Upper lobe of left lung (tissue), 6 donors: Measurements from ENCODE around the gene DROSHA. TPM values are rescaled to one million over a fixed set of nuclear protein-coding genes. Genes with fewer than 3 reads are reported as not detected.

ENCODE experiments used
- ATAC-seq, 2 donors: fragments of 200-7000 bp; cut with Tn5 transposase; one replicate each; pipeline ENCODE4 v1.9.1; 2022; ENCODE audit warnings: mild to moderate bottlenecking in 2 of 2, moderate library complexity in 2 of 2; ENCODE audit not compliant: low FRiP score in 2 of 2
- DNase-seq, 2 donors: peaks; one replicate each; pipeline ENCODE4 v3.0.0-alpha.2; 2019 to 2020
- H3K27ac ChIP-seq, 4 donors: fragments of 200-600 bp; sonication (generic); one replicate each; pipeline ENCODE4 v1.5.1; 2016 to 2019
- H3K27me3 ChIP-seq, 4 donors: fragments of 200-600 bp; sonication (generic); one replicate each; pipeline ENCODE4 v1.5.1; 2017 to 2019
- H3K36me3 ChIP-seq, 4 donors: fragments of 200-600 bp; sonication (generic); one replicate each; pipeline ENCODE4 v1.5.1; 2016 to 2019
- H3K4me1 ChIP-seq, 4 donors: fragments of 200-600 bp; sonication (generic); one replicate each; pipeline ENCODE4 v1.5.1; 2018 to 2019
- H3K4me3 ChIP-seq, 4 donors: fragments of 200-600 bp; sonication (generic); one replicate each; pipeline ENCODE4 v1.5.1; 2017 to 2019; ENCODE audit warnings: mild to moderate bottlenecking in 2 of 4, moderate library complexity in 1 of 4
- H3K9me3 ChIP-seq, 4 donors: fragments of 200-600 bp; sonication (generic); one replicate each; pipeline ENCODE4 v1.5.1; 2018 to 2019
- EP300 ChIP-seq, 4 donors: sonication (generic); formaldehyde crosslinking; IDR thresholded peaks; one replicate each; pipeline ENCODE4 v1.5.1; 2017; ENCODE audit warnings: antibody characterized with exemption in 4 of 4, control low read depth in 2 of 4
- POLR2A ChIP-seq, 4 donors: fragments of 450-650 bp; IDR thresholded peaks; one replicate each; pipeline ENCODE4 v1.5.1; 2016 to 2017; ENCODE audit warnings: antibody characterized with exemption in 4 of 4, mild to moderate bottlenecking in 2 of 4
- POLR2AphosphoS5 ChIP-seq, 2 donors: sonication (generic); formaldehyde crosslinking; IDR thresholded peaks; one replicate each; pipeline ENCODE4 v1.5.1; 2017; ENCODE audit warnings: antibody characterized with exemption in 2 of 2
- WGBS, 2 donors: methylation state at CpG; one replicate each; pipeline ENCODE4 v1.1.5; 2017 to 2018; 5-methylcytosine and 5-hydroxymethylcytosine counted together
- total RNA-seq, 6 donors: library from RNA; depleted of rRNA in 4 of 6; stranded (reverse); fragments of >200 nt in 4 of 6; gene quantifications; one replicate each; pipeline versions ENCODE4 v1.1.0 to v1.2.1, GENCODE V29; 2016 to 2021
- TF ChIP-seq, protein P1 (sequence below), 6 experiments: fragments of 450-650 bp in 4 of 6; fragments of 200-600 bp in 2 of 6; sonication (generic) in 2 of 6; IDR thresholded peaks; one replicate each; pipeline ENCODE4 v1.5.1; 2016 to 2019; ENCODE audit warnings: antibody characterized with exemption in 6 of 6
- donor health status: DM: no; HTN: no; CAD: no; lungs with moderate emphysema.
- donor health status: DM: no; HTN: yes; CAD: no; lungs with severe emphysema.

The DROSHA gene
- total RNA-seq, 6 donors from 2014 or later, result 26.7 to 68.3 (median 50.9) TPM

DNA sequence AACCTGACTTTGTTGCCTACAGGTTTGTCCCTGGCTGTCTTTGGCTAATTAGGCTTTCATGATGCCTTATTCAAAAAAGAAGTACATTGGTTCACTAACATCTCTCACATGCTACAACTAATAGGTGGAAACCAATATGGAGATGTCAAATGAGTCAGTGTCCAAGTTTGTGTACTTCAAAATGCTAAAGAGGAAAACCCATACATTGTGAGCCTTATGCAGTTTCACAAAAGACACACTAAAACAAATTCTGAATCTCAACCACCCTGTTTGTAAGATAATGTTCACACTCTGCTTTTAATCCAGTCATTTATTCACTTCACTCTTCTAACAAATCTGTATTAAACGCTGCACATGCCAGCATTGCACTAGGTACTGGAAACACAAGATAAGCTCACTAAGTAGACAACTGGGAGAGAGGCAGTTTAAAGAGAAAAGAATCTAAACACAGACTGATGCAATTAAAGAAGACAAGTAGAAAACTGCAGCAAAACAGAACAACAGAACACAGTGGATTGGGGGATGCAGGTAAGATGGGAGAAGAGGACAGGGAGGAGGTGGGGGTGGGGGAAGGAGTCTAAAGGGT lies 104.1 kb downstream of the DROSHA start:
- Histone ChIP-seq H3K4me1 (no peaks in the 10 kb centered on the region), H3K4me3 (no peak overlapping the region), H3K27ac (no peak overlapping the region), H3K36me3 (peaks cover 0 to 36% (median 3%) of the 10 kb centered on the region in 4 donors), H3K27me3 (no peaks in the 10 kb centered on the region), H3K9me3 (no peaks in the 10 kb centered on the region)
- ATAC-seq, result no peak
- no peak for TF ChIP-seq EP300 (IDR thresholded peaks at IDR 0.05)
- TF ChIP-seq, protein P1, sequence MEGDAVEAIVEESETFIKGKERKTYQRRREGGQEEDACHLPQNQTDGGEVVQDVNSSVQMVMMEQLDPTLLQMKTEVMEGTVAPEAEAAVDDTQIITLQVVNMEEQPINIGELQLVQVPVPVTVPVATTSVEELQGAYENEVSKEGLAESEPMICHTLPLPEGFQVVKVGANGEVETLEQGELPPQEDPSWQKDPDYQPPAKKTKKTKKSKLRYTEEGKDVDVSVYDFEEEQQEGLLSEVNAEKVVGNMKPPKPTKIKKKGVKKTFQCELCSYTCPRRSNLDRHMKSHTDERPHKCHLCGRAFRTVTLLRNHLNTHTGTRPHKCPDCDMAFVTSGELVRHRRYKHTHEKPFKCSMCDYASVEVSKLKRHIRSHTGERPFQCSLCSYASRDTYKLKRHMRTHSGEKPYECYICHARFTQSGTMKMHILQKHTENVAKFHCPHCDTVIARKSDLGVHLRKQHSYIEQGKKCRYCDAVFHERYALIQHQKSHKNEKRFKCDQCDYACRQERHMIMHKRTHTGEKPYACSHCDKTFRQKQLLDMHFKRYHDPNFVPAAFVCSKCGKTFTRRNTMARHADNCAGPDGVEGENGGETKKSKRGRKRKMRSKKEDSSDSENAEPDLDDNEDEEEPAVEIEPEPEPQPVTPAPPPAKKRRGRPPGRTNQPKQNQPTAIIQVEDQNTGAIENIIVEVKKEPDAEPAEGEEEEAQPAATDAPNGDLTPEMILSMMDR (IDR thresholded peaks at IDR 0.05), result no peak
- no peak for TF ChIP-seq POLR2AphosphoS5 (IDR thresholded peaks at IDR 0.05)
- TF ChIP-seq POLR2A (IDR thresholded peaks at IDR 0.05), result no peak
- no peak for DNase-seq
- 89 to 93% methylated on average over 1 of the region's 1 CpG for whole genome bisulfite sequencing, 2 donors

DNA sequence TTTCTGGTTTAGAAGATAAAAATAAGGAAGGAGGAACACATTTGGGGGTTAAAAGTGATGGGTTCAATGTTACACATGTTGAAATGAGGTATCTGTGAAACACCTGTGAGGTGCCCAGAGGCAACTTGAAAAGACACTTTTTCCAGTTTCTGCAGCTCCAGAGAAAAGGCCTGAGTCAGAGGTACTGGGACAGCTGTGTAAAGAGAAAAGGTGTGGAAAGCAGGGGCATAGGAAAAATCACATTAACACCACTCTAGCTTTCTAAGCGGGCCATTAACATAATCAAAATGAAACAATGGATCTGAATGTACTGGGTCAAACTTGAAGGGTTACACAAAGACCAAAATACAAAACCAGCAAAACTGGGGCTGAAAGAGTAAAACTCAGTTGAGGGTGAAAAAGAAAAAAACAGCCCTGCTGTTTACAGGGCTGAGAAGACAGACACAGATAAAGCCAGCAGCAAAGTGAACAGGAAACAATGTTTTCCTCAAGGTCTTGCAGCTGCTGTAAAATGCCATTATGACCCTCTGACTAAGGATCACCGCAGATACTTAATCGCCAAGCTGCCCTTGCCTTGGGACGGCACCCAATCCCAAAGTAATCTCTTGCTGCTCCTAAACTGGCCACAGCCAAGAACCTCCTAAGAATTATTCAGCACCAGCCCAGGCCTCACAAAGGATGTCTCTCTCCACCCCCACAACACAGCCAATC lies 104.7 kb downstream of the DROSHA start:
- Histone ChIP-seq H3K9me3 (no peaks in the 10 kb centered on the region), H3K36me3 (peaks cover 0 to 40% (median 3%) of the 10 kb centered on the region in 4 donors), H3K27ac (no peak overlapping the region), H3K27me3 (no peaks in the 10 kb centered on the region), H3K4me1 (no peaks in the 10 kb centered on the region), H3K4me3 (no peak overlapping the region)
- no peak for DNase-seq
- TF ChIP-seq POLR2A (IDR thresholded peaks at IDR 0.05) (no peak), EP300 (IDR thresholded peaks at IDR 0.05) (no peak), POLR2AphosphoS5 (IDR thresholded peaks at IDR 0.05) (no peak)
- TF ChIP-seq, protein P1 (IDR thresholded peaks at IDR 0.05), result no peak
- 83 to 91% methylated on average over 4 of the region's 4 CpGs for WGBS, 2 donors
- no peak for ATAC-seq

DNA sequence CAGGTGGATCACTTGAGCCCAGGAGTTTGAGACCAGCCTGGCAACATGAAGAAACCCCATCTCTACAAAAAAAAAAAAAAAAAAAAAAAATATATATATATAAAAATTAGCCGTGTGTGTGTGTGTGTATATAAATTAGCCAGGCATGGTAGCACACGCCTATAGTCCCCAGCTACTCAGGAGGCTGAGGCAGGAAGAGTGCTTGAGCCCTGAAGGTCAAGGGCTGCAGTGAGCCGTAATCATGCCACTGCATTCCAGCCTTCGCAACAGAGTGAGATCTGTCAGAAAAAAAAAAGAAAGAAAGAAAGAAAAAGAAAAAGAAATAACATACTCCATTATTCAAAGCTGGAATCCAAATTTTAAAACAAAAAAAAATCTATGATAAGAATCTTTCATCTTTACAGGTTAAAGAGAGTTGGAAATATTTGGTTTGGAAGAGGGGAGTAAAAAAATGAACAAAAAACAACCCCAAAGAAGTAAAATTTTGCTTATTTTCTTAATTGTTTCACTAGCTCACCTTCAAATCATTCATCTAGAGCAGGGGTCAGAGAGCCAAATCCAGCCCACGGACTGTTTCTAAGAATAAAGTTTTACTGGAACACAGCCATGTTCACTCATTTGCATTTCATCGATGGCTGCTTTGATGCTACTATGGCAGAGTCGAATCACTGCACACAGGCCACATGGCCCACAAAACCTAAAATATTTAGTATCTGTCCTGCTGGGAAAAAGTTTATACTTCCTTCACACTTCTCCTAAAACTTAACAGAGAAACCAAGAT lies 109.9 kb downstream of the DROSHA start:
- TF ChIP-seq POLR2AphosphoS5 (IDR thresholded peaks at IDR 0.05) (no peak), POLR2A (IDR thresholded peaks at IDR 0.05) (no peak)
- TF ChIP-seq, protein P1 (IDR thresholded peaks at IDR 0.05), result no peak
- no peaks in the 10 kb centered on the region for H3K9me3 ChIP-seq
- H3K27ac ChIP-seq, result no peak overlapping the region
- DNase-seq (no peak), ATAC-seq (no peak)
- no peaks in the 10 kb centered on the region for H3K4me1 ChIP-seq
- no peaks in the 10 kb centered on the region for H3K27me3 ChIP-seq
- WGBS, 2 donors, result 80 to 83% methylated on average over 5 to 7 of the region's 7 CpGs
- peaks cover 0 to 62% (median 30%) of the 10 kb centered on the region in 4 donors for H3K36me3 ChIP-seq
- H3K4me3 ChIP-seq, result no peak overlapping the region

DNA sequence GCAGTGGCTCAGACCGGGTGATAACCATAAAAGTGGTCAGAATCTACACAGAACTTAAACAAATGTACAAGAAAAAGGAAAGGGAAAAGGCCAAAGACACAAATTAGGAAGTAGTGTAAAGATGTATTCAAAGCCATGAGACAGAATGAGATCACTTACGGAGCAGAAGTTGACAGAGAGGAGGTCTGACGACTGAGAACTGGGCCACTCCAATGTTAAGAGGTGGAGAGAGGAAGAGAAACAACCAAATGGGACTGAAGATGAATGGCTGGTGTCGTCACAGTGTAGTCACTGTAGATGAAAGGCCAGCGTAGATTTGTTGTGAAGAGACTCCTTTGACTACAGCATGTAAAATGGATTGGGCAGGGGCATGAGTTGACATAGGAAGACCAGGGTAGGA lies 114.4 kb downstream of the DROSHA start:
- DNase-seq (no peak), ATAC-seq (no peak)
- TF ChIP-seq EP300 (IDR thresholded peaks at IDR 0.05), result no peak
- TF ChIP-seq POLR2AphosphoS5 (IDR thresholded peaks at IDR 0.05), result no peak
- TF ChIP-seq POLR2A (IDR thresholded peaks at IDR 0.05), result no peak
- TF ChIP-seq, protein P1 (IDR thresholded peaks at IDR 0.05), result no peak
- Histone ChIP-seq H3K27ac (no peak overlapping the region), H3K4me1 (no peaks in the 10 kb centered on the region), H3K9me3 (no peaks in the 10 kb centered on the region), H3K4me3 (no peak overlapping the region), H3K27me3 (no peaks in the 10 kb centered on the region), H3K36me3 (peaks cover 0 to 89% (median 40%) of the 10 kb centered on the region in 4 donors)
- 86 to 91% methylated on average over 5 of the region's 5 CpGs for WGBS, 2 donors
